Stimulated activated CD8-positive, alpha-beta memory T cell treated with anti-CD3 and anti-CD28 coated beads, Interleukin-12 subunit alpha, Interleukin-12 subunit beta, amount 100 ng/mL, for 24 hours (primary cell): ENCODE data around the gene STRA6.

Source experiments
- DNase-seq: peaks from one replicate; pipeline ENCODE4 v3.0.0-alpha.2; 2020; ENCODE audit errors: extremely low read depth

The STRA6 gene

DNA sequence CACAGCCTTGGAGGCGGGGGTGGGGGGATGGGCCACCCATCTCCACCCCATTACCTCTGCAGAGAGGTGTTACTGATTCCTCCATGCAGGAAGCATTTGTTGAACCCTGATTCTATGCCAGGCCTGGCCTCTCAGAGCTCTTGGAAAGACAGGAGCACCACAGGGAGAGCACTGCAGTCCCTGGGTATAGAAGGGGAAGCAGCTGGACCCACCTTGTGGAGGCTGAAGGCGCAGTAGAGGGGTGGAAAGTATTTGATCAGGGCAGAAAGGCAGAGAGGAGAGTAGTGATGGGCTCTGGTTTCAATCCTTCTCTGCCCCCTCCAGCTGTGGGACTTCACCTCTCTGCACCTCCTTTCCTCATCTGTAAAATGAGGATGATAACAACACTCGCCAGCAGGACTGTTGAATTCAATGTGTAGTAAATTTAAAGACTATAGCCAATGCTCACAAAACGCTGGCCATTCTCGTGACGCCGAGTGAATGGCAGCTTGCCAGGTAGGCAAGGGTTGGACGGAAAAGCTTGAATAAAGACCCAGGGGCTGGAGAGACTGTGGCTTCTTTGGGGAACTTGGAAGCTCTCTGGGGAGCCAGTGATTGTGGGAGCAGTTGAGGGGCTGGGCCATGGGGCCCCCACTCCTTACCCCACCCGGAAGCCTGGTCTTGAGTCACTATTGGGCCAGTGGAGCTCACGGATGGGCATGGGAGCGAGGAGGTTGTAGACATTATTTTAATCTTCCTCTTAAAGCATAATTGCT is 25.6 kb upstream of the STRA6 start:
- no peak for DNase-seq

- DNase-seq: no peak
These were observed 24.4 kb upstream of the STRA6 start for GRCh38 chr15:74226761-74227540.

- no peak for DNase-seq
These were observed 23.3 kb upstream of the STRA6 start for GRCh38 chr15:74225928-74226327.

- DNase-seq: no peak
These were observed 19.9 kb upstream of the STRA6 start for GRCh38 chr15:74222240-74223119.

- no peak for DNase-seq
These were observed 19.0 kb upstream of the STRA6 start for GRCh38 chr15:74221399-74222239.

DNA sequence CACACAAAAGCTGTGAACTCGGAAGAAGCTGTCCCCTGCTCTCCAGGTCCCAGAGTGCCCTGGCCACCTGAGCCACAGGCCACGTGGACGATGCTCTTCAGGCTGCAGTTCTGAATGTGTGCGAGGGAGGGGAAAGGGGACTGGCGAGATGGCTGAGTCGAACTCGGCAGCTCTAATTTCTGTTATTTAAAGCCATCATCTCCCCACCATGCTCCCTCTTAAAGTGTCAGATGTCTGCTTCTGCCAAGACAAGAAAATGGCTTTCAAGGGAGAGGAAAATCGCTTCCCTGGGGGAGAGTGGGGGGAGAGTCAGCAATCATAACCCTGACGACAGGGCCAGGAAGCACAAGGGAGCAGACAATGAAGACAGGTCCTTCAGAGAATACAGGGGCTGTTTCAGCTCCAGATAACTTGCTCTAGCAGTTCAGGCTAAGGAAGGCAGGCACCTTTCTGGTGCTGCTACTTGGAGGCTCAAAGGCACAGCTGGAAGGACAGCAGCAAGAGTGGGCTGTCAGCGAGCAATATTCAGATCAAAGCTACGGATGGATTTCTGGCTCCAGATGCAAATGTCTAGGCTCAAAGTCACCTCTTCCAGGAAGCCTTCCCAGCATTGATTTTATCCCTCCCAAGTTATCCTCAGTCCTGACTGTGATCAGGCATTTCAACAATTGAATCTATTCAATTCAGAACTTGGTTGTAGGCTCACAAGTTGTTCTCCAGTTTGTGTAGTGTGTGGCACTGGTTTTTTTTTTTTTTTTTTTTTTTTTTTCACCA is 18.1 kb upstream of the STRA6 start:
- DNase-seq: no peak

- DNase-seq: no peak
These were observed 15.6 kb upstream of the STRA6 start for GRCh38 chr15:74217907-74218885.

- DNase-seq: no peak
These were observed 14.4 kb upstream of the STRA6 start for GRCh38 chr15:74216949-74217348.

DNA sequence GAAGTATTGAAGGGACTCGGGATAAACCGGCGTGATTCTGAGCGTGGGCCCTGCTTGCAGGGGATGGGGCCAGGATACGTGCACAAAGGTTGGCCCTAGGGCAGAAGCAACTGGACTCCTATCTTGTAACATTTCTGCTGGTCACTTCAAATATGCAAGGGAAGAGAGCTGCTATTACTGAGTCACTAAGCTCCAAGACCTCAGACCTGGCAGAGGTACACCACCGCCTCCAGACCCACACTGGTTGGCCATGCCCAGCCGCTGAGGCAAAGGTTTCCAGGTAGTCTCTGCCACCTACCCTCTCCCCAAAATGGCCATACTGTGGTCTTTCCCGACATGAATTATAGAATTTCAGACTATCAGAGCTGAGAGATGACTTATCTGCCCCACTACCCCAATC is 13.4 kb upstream of the STRA6 start:
- no peak for DNase-seq

DNA sequence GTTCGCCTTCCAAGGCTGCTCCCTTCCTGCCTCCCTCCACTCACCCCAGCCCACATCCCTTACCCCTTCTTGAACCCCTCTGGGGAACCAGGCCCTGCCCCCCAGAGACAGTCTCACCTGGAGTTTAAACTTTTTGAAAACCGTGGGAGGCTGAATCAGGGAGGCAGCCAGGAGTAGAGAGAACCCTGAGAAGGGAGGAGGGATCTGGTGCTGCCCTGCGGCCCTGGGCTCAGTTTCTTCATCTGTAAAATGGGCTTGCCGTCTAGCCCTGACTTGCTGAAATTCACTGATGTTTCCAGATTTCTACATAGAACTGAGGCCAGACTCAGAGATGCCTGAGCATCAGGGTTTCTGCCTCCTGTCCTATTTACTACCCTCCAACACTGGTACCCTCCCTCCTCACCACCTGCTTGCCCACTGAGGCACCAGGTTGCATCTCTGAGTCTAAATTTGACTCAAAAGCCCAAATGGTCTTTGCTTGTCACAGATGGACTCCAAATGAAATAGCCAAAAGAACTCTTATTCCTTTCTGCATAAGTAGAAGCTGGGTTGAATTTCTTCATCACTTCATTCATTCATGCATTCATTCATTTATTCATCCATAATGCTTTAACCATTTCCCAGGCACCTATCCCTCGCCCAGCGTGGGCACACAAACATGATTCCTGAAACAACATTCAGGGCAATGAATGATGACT is 11.9 kb upstream of the STRA6 start:
- DNase-seq: no peak

- DNase-seq: no peak
These were observed 11.3 kb upstream of the STRA6 start for GRCh38 chr15:74213858-74214284.

DNA sequence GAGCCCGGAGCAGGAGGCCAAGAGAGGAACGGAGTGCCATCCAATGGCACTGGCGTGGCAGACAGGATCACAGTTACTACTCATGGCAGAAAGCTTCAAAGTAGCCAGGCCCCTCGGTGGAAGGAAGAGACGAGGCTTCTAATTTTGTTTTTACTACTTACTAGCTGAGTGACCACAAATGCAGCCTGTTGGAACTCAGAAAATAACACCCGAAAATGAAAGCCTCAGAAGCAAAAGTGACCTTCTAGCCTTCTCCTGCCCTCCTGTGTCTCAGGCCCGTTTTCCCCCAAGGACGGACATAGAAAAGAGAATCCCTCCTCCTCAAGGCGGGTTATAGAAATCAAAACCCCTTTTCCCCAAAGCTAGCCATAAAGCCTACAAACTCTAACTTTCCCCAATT is 9.9 kb upstream of the STRA6 start:
- DNase-seq: no peak

DNA sequence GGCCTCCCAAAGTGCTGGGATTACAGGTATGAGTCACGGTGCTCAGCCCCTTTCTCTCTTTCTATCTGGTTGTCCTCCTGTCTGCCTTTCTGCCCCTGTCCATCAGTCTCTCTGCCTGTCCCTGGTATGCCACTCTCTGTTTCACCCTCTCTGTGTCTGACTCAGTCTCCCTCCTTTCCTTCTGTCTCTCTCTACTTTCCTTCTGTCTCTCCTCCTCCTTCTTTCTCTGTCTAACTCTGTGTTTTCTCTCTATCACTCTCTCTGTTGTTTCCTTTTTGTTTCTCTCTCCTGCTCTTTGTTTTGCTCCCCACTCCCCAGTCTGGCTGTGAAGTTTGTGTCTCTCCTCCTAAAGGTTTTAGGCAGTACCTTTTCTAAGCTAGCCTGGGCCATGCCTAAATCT is 9.1 kb upstream of the STRA6 start:
- no peak for DNase-seq

DNA sequence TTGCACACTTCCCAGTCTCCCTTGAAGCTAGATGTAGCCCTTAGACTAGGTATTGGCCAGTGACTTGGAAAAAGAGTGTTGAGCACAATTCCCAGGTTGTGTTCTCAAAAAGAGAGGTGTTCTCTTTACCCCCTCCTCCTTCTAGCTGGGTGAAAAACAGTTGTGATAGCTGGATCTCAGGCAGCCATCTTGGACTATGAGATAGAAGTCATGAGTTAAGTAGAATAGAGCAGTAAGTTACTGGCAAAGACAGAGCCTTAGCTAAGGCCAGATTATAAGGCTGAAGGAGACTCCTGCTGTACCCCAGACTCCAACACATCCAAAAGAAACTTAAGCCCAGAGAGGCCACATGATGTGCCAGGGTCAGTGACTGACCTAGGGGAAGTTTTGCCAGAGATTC is 8.1 kb upstream of the STRA6 start:
- DNase-seq: no peak

DNA sequence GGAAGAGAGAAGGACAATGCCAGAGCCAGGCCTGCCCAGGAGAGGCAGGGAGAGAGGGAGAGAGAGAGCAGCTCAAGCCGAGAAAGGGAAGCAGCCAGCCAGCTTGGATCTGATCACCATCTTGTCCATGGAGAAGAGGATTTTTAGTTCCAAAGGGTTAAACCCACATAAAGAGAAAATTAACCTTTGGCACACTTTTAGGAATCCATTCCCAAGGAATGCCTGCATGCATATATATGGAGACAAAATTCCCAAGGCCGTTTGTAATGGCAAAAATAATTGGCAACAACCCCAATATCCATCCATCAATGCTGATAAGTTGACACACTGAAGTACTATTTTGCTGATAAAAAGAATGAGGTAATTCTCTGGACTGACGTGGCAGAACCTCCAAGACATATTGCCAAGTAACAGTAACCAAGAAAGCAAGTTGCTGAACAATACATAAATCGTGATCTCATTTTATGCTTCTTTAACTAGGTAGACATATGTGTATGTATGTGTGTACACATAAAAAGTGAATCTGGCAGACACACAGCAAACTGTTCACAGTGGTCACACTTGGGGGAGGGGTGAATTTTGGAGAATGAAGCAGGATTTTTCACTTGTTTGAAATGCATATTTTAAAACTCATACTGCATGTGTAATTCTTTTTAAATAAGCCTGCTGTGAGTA is 7.5 kb upstream of the STRA6 start:
- no peak for DNase-seq

DNA sequence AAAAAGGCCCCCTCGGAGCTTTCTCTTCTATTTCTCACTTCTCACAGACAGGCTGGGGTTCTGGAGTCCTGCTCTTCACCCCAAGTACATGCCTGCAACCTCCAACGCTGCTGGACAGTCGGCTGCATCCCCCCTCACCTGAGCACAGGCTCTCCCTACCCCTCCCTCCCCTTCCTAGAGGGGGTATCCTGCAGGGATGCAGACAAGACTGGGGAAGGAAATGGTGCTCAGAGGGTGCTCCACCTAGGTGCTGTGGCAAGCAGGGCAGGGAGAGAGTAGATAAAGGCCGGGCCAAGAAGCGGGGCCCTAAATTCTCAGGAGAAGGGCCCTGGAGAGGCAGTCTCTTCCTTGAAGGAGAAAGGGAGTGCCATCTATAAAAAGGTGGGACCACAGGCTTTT is 7.0 kb upstream of the STRA6 start:
- DNase-seq: no peak

- DNase-seq: no peak
These were observed 6.4 kb upstream of the STRA6 start for GRCh38 chr15:74208901-74209559.

GRCh38 chr15:74208496-74208895 is 5.9 kb upstream of the STRA6 start:
- no peak for DNase-seq
